ENCODE data around the gene EDDM13. TPM values are rescaled to one million over a fixed set of nuclear protein-coding genes. Genes with fewer than 3 reads are reported as not detected.
A peak's percentile ranks its signal among the peaks of the same experiment; 100 is the strongest.
"Not testable (repeated sequence)": the region's sequence is repeated elsewhere in the genome, so short reads cannot be mapped to it uniquely, and the experiment has no call there.

The EDDM13 gene, protein sequence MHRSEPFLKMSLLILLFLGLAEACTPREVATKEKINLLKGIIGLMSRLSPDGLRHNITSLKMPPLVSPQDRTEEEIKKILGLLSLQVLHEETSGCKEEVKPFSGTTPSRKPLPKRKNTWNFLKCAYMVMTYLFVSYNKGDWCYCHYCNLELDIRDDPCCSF
- total RNA-seq (2021; fragmentation: NEBNext Ultra II Directional; extraction: Animal tissue kit (Norgen Biotek cat#: 25700)) = not detected
- long read RNA-seq = 0 reads

GRCh38 chr19:56272161-56272798 is at the start of gene EDDM13:
Gene EDDM13 (plus strand): TSS chr19:56272748. CDS start chr19:56272835, 87 bp downstream.
- H3K27me3 Mint-ChIP-seq (ENCODE audit: insufficient read depth) = no peaks in the 10 kb centered on the region
- no peak within 1 kb of the TSS for H3K4me3 Mint-ChIP-seq
- no peak for DNase-seq
- TF ChIP-seq CTCF (IDR thresholded peaks at IDR 0.05) = no peak
- peak within 1 kb of the TSS; percentile 1; the same call in 1 of the 2 replicates for H3K27ac Mint-ChIP-seq
- H3K36me3 Mint-ChIP-seq (ENCODE audit: low read depth) = peaks cover 15% of the 10 kb centered on the region
- H3K4me1 Mint-ChIP-seq (ENCODE audit: low read depth) = peaks cover 14% of the 10 kb centered on the region
- no peaks in the 10 kb centered on the region for H3K9me3 Mint-ChIP-seq

GRCh38 chr19:56222901-56223300 is 49.6 kb upstream of the EDDM13 start:
- no peaks in the 10 kb centered on the region for H3K4me1 Mint-ChIP-seq (ENCODE audit: low read depth)
- peaks cover 29% of the 10 kb centered on the region for H3K9me3 Mint-ChIP-seq
- no peak overlapping the region for H3K4me3 Mint-ChIP-seq
- no peak for TF ChIP-seq CTCF (IDR thresholded peaks at IDR 0.05)
- no peak overlapping the region for H3K27ac Mint-ChIP-seq
- H3K36me3 Mint-ChIP-seq (ENCODE audit: low read depth) = peaks cover 21% of the 10 kb centered on the region
- DNase-seq = no peak
- H3K27me3 Mint-ChIP-seq (ENCODE audit: insufficient read depth) = peaks cover 1% of the 10 kb centered on the region; the same call in 1 of the 2 replicates

- H3K36me3 Mint-ChIP-seq (ENCODE audit: low read depth) = peaks cover 18% of the 10 kb centered on the region
- no peak for TF ChIP-seq CTCF (IDR thresholded peaks at IDR 0.05)
- H3K27me3 Mint-ChIP-seq (ENCODE audit: insufficient read depth) = peaks cover 1% of the 10 kb centered on the region; the same call in 1 of the 2 replicates
- no peaks in the 10 kb centered on the region for H3K4me1 Mint-ChIP-seq (ENCODE audit: low read depth)
- H3K27ac Mint-ChIP-seq = no peak overlapping the region
- peaks cover 30% of the 10 kb centered on the region for H3K9me3 Mint-ChIP-seq
- DNase-seq = no peak
- no peak overlapping the region for H3K4me3 Mint-ChIP-seq
Observed at GRCh38 chr19:56223481-56223880, 49.1 kb upstream of the EDDM13 start.

DNA sequence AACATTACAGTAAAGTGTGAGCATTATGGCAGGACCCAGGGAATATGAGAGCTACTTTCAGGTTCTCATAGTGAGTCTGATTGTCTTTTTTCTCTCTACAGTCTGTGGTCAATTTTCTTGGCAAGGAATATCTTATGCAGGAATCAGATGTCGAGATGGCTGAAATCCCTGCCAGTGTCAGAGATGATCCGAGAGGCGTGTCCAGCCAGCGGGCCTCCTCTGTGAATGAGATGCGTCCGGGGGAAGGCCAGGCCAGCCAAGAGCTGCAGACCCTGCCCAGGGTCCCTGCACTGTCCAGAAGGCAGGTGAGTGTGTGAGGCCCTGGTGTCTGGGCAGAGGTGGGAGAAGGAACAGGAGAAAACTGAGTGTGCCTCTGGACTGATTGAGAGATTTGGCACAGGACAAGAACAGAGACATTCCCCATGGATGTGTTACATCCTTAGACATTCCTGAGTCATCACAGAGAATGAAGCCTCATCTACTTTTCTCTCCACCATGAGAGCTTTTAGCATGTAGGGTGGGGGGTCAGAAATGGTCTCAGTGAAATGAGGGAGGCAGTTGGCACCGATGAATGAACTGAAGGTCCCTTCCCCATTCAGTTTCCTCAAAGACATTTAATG is 27.3 kb upstream of the EDDM13 start:
- Mint-ChIP-seq H3K4me1 (ENCODE audit: low read depth) (peaks cover 12% of the 10 kb centered on the region), H3K27ac (no peak overlapping the region; the same call in 1 of the 2 replicates), H3K27me3 (ENCODE audit: insufficient read depth) (peaks cover 1% of the 10 kb centered on the region; the same call in 1 of the 2 replicates), H3K9me3 (peaks cover 41% of the 10 kb centered on the region), H3K36me3 (ENCODE audit: low read depth) (peaks cover 32% of the 10 kb centered on the region), H3K4me3 (no peak overlapping the region)
- peak; percentile 21 for DNase-seq
- no peak for TF ChIP-seq CTCF (IDR thresholded peaks at IDR 0.05)

- DNase-seq; H3K27ac Mint-ChIP-seq; H3K27me3 Mint-ChIP-seq (ENCODE audit: insufficient read depth); H3K4me3 Mint-ChIP-seq: not testable (repeated sequence)
- Mint-ChIP-seq H3K9me3 (peaks cover 41% of the 10 kb centered on the region), H3K36me3 (ENCODE audit: low read depth) (peaks cover 32% of the 10 kb centered on the region), H3K4me1 (ENCODE audit: low read depth) (peaks cover 12% of the 10 kb centered on the region)
Observed at GRCh38 chr19:56245764-56246163, 26.8 kb upstream of the EDDM13 start.

- H3K4me1 Mint-ChIP-seq (ENCODE audit: low read depth) = peaks cover 12% of the 10 kb centered on the region
Observed at GRCh38 chr19:56248736-56249338, 23.7 kb upstream of the EDDM13 start.

More at GRCh38 chr19:56248736-56249338, 23.7 kb upstream of the EDDM13 start:
- H3K27ac Mint-ChIP-seq; H3K4me3 Mint-ChIP-seq; H3K27me3 Mint-ChIP-seq (ENCODE audit: insufficient read depth); DNase-seq: not testable (repeated sequence)
- Mint-ChIP-seq H3K36me3 (ENCODE audit: low read depth) (peaks cover 18% of the 10 kb centered on the region), H3K9me3 (peaks cover 25% of the 10 kb centered on the region)
